Neural cell (in vitro differentiated cells): Measurements from ENCODE around the gene MAPK1. TPM values are rescaled to one million over a fixed set of nuclear protein-coding genes. Genes with fewer than 3 reads are reported as not detected.

Experiments used
- H2AFZ ChIP-seq: fragments of 200-600, 300-800 bp; sonication (generic), shearing (Covaris generic); 2 replicates; pipeline ENCODE4 v1.6.0; 2014; ENCODE audit warnings: low read depth, mild to moderate bottlenecking, antibody characterized with exemption, low read length, moderate library complexity
- H3F3A ChIP-seq: fragments of 200-600 bp; shearing (Covaris generic); 2 replicates; pipeline ENCODE4 v1.6.1; 2016; ENCODE audit warnings: mild to moderate bottlenecking, moderate library complexity, mixed read lengths, antibody characterized with exemption, low read length; ENCODE audit not compliant: insufficient read depth, poor library complexity, severe bottlenecking
- H3K27ac ChIP-seq: fragments of 200-600, 300-800 bp; sonication (generic), shearing (Covaris generic); 2 replicates; pipeline ENCODE4 v1.5.1; 2014; ENCODE audit warnings: mild to moderate bottlenecking, low read length, moderate library complexity
- H3K27me3 ChIP-seq: fragments of 300-800, 200-600 bp; sonication (generic), shearing (Covaris generic); 2 replicates; pipeline ENCODE4 v1.6.0; 2014; ENCODE audit warnings: mild to moderate bottlenecking, low read depth, low read length, moderate library complexity; ENCODE audit not compliant: insufficient read depth
- H3K36me3 ChIP-seq: fragments of 300-800, 200-600 bp; sonication (generic), shearing (Covaris generic); 2 replicates; pipeline ENCODE4 v1.5.1; 2014; ENCODE audit warnings: mild to moderate bottlenecking, antibody characterized with exemption, low read length, moderate library complexity; ENCODE audit not compliant: insufficient read depth
- H3K4me2 ChIP-seq: fragments of 300-800, 200-600 bp; sonication (generic), shearing (Covaris generic); 2 replicates; pipeline ENCODE4 v1.6.0; 2014; ENCODE audit warnings: mild to moderate bottlenecking, low read length
- H3K4me3 ChIP-seq: fragments of 300-800, 200-600 bp; sonication (generic), shearing (Covaris generic); 2 replicates; pipeline ENCODE4 v1.5.1; 2014; ENCODE audit warnings: mild to moderate bottlenecking, low read length, moderate library complexity
- H3K79me2 ChIP-seq: fragments of 200-600 bp; shearing (Covaris generic); replicated peaks from 2 replicates; pipeline ENCODE4 v1.6.0; 2014; ENCODE audit warnings: mild to moderate bottlenecking, low read length, moderate library complexity; ENCODE audit not compliant: insufficient read depth
- H3K9ac ChIP-seq: fragments of 300-800, 200-600 bp; sonication (generic), shearing (Covaris generic); 2 replicates; pipeline ENCODE4 v1.6.1; 2016; ENCODE audit warnings: mild to moderate bottlenecking, low read length, mixed read lengths
- H3K9me2 ChIP-seq: fragments of 200-600 bp; shearing (Covaris generic); 2 replicates; pipeline ENCODE4 v1.6.1; 2016; ENCODE audit warnings: mild to moderate bottlenecking, low read length, mixed read lengths; ENCODE audit not compliant: insufficient read depth
- H3K9me3 ChIP-seq: fragments of 200-600, 300-800 bp; sonication (generic), shearing (Covaris generic); 2 replicates; pipeline ENCODE4 v1.6.1; 2016; ENCODE audit warnings: mild to moderate bottlenecking, mixed run types, low read length, moderate library complexity, mixed read lengths
- H4K20me1 ChIP-seq: fragments of 200-600 bp; shearing (Covaris generic); 2 replicates; pipeline ENCODE4 v1.6.1; 2016; ENCODE audit warnings: mild to moderate bottlenecking, mixed run types; ENCODE audit not compliant: insufficient read depth
- CTCF ChIP-seq: fragments of 450-650 bp; IDR thresholded peaks from 2 replicates; pipeline ENCODE4 v1.5.1; 2014; ENCODE audit warnings: antibody characterized with exemption, mild to moderate bottlenecking, moderate library complexity; ENCODE audit not compliant: poor library complexity, severe bottlenecking
- EP300 ChIP-seq: fragments of 450-650 bp; conservative IDR thresholded peaks from 2 replicates; pipeline ENCODE4 v1.6.1; 2014; ENCODE audit warnings: antibody characterized with exemption, mild to moderate bottlenecking, moderate library complexity; ENCODE audit not compliant: poor library complexity, severe bottlenecking
- EZH2 ChIP-seq: fragments of 200-600, 300-800 bp; shearing (Covaris generic), sonication (generic); IDR thresholded peaks from 2 replicates; pipeline ENCODE4 v1.6.1; 2014; ENCODE audit warnings: antibody characterized with exemption, low read length, borderline replicate concordance, mild to moderate bottlenecking; ENCODE audit not compliant: insufficient read depth, poor library complexity, severe bottlenecking
- MXI1 ChIP-seq: fragments of 450-650 bp; conservative IDR thresholded peaks from 2 replicates; pipeline ENCODE4 v1.6.1; 2014; ENCODE audit warnings: antibody characterized with exemption, mild to moderate bottlenecking; ENCODE audit not compliant: poor library complexity, severe bottlenecking
- POLR2AphosphoS5 ChIP-seq: IDR thresholded peaks from 2 replicates; pipeline ENCODE4 v1.6.1; 2012
- RAD21 ChIP-seq: fragments of 450-650 bp; conservative IDR thresholded peaks from 2 replicates; pipeline ENCODE4 v1.6.1; 2014; ENCODE audit warnings: antibody characterized with exemption, mild to moderate bottlenecking, moderate library complexity
- REST ChIP-seq: IDR thresholded peaks from 2 replicates; pipeline ENCODE4 v1.6.1; 2012; ENCODE audit warnings: borderline replicate concordance
- SMC3 ChIP-seq: fragments of 450-650 bp; conservative IDR thresholded peaks from 2 replicates; pipeline ENCODE4 v1.6.1; 2014; ENCODE audit warnings: antibody characterized with exemption, mild to moderate bottlenecking, moderate library complexity; ENCODE audit not compliant: poor library complexity
- TAF1 ChIP-seq: IDR thresholded peaks from 2 replicates; pipeline ENCODE4 v1.6.1; 2012; ENCODE audit warnings: low read depth
- polyA plus RNA-seq: library from polyadenylated mRNA; depleted of rRNA; stranded (reverse); fragments of >200 nt; gene quantifications from 2 replicates; pipeline ENCODE4 v1.2.3, GENCODE V29; 2014

The MAPK1 gene
- polyA plus RNA-seq, 1 donor from 2014 or later: 43.3 TPM

- H3K79me2 ChIP-seq: peaks cover 67% of the 10 kb centered on the region
- no peaks in the 10 kb centered on the region for H3K36me3 ChIP-seq
- no peaks in the 10 kb centered on the region for H4K20me1 ChIP-seq
- no peak overlapping the region for H3K9ac ChIP-seq
- H3K27me3 ChIP-seq: no peaks in the 10 kb centered on the region
- no peak overlapping the region for H3K4me3 ChIP-seq
- no peak overlapping the region for H2AFZ ChIP-seq
- no peaks in the 10 kb centered on the region for H3K9me3 ChIP-seq
- H3K27ac ChIP-seq: no peak overlapping the region
- H3F3A ChIP-seq: no peaks in the 10 kb centered on the region
- TF ChIP-seq MXI1: no peak
- TF ChIP-seq EZH2: no peak
- no peak for TF ChIP-seq POLR2AphosphoS5
- TF ChIP-seq TAF1: no peak
- TF ChIP-seq REST: no peak
- TF ChIP-seq SMC3: no peak
- TF ChIP-seq RAD21: no peak
- no peak for TF ChIP-seq EP300
- no peaks in the 10 kb centered on the region for H3K9me2 ChIP-seq
- no peak overlapping the region for H3K4me2 ChIP-seq
Measured at GRCh38 chr22:21845558-21846453, 21.6 kb downstream of the MAPK1 start.

GRCh38 chr22:21842946-21843345 lies 24.5 kb downstream of the MAPK1 start:
- no peaks in the 10 kb centered on the region for H3K27me3 ChIP-seq
- TF ChIP-seq MXI1: no peak
- TF ChIP-seq SMC3: no peak
- no peak for TF ChIP-seq POLR2AphosphoS5
- TF ChIP-seq EP300: no peak
- no peak for TF ChIP-seq RAD21
- no peak for TF ChIP-seq TAF1
- no peak for TF ChIP-seq CTCF
- TF ChIP-seq REST: no peak
- no peak for TF ChIP-seq EZH2
- H4K20me1 ChIP-seq: no peaks in the 10 kb centered on the region
- no peak overlapping the region for H3K4me3 ChIP-seq
- H3F3A ChIP-seq: no peaks in the 10 kb centered on the region
- H3K79me2 ChIP-seq: peaks cover 55% of the 10 kb centered on the region
- no peaks in the 10 kb centered on the region for H3K9me3 ChIP-seq
- H3K36me3 ChIP-seq: no peaks in the 10 kb centered on the region
- H3K27ac ChIP-seq: no peak overlapping the region
- no peak overlapping the region for H3K4me2 ChIP-seq
- H3K9ac ChIP-seq: no peak overlapping the region
- no peaks in the 10 kb centered on the region for H3K9me2 ChIP-seq
- no peak overlapping the region for H2AFZ ChIP-seq
